GM19397 (cell line): ENCODE measurements around the gene SAPCD2.
"Not testable (repeated sequence)": the region's sequence is repeated elsewhere in the genome, so short reads cannot be mapped to it uniquely, and the experiment has no call there.

Source experiments
- ATAC-seq: cut with Tn5 transposase; IDR thresholded peaks from one replicate; pipeline ENCODE4 v1.9.1; 2021; ENCODE audit warnings: mild to moderate bottlenecking, moderate library complexity; ENCODE audit not compliant: unreplicated experiment

SAPCD2 gene

GRCh38 chr9:137070201-137070905 lies at the start of gene SAPCD2:
Gene SAPCD2 (minus strand): TSS chr9:137070557. CDS start chr9:137070460, 97 bp downstream.
- ATAC-seq = peak; percentile 68

GRCh38 chr9:137118092-137118603 lies 47.8 kb upstream of the SAPCD2 start:
- ATAC-seq = not testable (repeated sequence)

- ATAC-seq = no peak
Observed at GRCh38 chr9:137117269-137117731, 46.9 kb upstream of the SAPCD2 start.

GRCh38 chr9:137116728-137117127 lies 46.4 kb upstream of the SAPCD2 start:
- no peak for ATAC-seq

- no peak for ATAC-seq
Observed at GRCh38 chr9:137116027-137116507, 45.7 kb upstream of the SAPCD2 start.

GRCh38 chr9:137115394-137116026 lies 45.2 kb upstream of the SAPCD2 start:
- ATAC-seq = no peak

- ATAC-seq = peak; percentile 66
Observed at GRCh38 chr9:137114613-137115393, 44.4 kb upstream of the SAPCD2 start, which contains the start of gene DPP7. Gene DPP7 (minus strand): TSS chr9:137114733. CDS start chr9:137114713, 20 bp downstream.

GRCh38 chr9:137114220-137114612 lies 43.9 kb upstream of the SAPCD2 start:
- ATAC-seq = no peak

GRCh38 chr9:137113385-137114159 lies 43.2 kb upstream of the SAPCD2 start:
- no peak for ATAC-seq

GRCh38 chr9:137112564-137113384 lies 42.4 kb upstream of the SAPCD2 start:
- ATAC-seq = no peak

- ATAC-seq = no peak
Observed at GRCh38 chr9:137111788-137112563, 41.6 kb upstream of the SAPCD2 start.

- ATAC-seq = no peak
Observed at GRCh38 chr9:137110911-137111787, 40.8 kb upstream of the SAPCD2 start.

GRCh38 chr9:137110147-137110910 lies 40.0 kb upstream of the SAPCD2 start:
- no peak for ATAC-seq

GRCh38 chr9:137109250-137110146 lies 39.1 kb upstream of the SAPCD2 start:
- no peak for ATAC-seq

- no peak for ATAC-seq
Observed at GRCh38 chr9:137108608-137109249, 38.4 kb upstream of the SAPCD2 start.

- no peak for ATAC-seq
Observed at GRCh38 chr9:137107982-137108381, 37.6 kb upstream of the SAPCD2 start.
